ENCODE data around the gene BCAS3.

BCAS3 gene

DNA sequence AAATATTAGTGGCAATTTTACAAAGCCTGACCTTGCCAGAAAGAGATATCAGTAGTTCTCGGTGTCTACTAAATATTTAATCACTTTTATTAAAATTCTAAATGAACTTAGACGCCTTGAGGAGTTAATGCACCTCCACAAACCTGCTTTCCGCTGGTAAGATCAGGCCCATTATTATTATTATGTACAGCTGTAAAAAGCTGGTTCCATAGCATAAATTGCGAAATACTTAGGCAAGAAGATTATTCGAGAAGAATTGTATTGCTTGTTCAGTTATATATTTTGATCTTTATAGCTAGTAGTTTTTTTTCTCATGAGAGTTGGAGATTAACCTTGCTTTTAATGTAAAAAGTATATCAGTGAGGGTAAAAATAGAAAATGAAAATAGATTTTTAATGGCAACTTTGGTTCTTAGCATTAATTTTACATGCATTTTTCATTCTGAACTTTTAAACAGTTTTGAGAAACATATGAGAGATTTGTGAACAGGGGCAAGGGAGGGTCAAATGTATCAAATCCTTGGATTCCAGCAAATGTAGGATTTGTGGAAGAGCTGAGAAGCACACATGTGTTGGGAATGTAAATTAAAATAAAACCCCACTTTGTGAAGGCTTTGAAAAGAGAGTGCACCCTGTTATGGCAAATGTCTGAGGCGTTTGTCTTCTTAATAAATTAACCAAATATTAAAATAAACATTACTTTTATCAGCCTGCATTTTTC is 471.6 kb downstream of the BCAS3 start:
- TF ChIP-seq CTCF (IDR thresholded peaks at IDR 0.05; ENCODE audit: control extremely low read depth, extremely low read depth, low read depth, missing control alignments), result no peak
- CTCF ChIA-PET, result interaction anchor here (1.3 to 1.4 kb wide), 2 partner anchors 13 to 38 kb away, joined by 3 read pairs; no protein-coding TSS in a partner anchor
- no peak for DNase-seq (ENCODE audit: extremely low spot score)
- POLR2A ChIA-PET, result no interaction called here

DNA sequence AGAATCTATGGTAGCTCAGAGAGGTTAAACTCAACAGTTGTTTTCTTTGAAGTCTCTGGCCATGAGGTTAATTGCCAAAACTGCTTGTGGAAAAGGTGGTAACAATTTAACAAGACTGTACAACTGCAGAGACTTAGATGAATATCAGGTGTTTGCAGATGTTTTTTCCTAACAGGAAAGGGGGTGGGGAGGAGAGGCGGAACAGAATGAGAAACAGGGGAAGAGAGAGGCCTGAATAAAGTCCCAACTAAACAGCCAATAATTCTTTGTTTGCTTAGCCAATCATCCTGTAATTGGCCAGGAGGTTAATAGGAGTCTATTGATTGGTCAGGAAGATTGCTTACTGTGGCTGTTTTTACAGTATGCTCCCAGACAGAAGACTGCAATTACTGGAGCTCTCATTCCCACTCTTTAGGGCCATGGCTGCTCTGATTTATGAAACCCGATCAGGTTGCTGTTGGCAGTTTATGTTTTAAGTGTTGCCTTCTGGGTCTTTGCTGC is 472.3 kb downstream of the BCAS3 start:
- ChIA-PET CTCF (interaction anchor here (1.3 kb wide), 1 partner anchor 38 kb away, joined by 3 read pairs; no protein-coding TSS in a partner anchor), POLR2A (no interaction called here)
- DNase-seq (ENCODE audit: extremely low spot score), result no peak
- no peak for TF ChIP-seq CTCF (IDR thresholded peaks at IDR 0.05; ENCODE audit: control extremely low read depth, extremely low read depth, low read depth, missing control alignments)

DNA sequence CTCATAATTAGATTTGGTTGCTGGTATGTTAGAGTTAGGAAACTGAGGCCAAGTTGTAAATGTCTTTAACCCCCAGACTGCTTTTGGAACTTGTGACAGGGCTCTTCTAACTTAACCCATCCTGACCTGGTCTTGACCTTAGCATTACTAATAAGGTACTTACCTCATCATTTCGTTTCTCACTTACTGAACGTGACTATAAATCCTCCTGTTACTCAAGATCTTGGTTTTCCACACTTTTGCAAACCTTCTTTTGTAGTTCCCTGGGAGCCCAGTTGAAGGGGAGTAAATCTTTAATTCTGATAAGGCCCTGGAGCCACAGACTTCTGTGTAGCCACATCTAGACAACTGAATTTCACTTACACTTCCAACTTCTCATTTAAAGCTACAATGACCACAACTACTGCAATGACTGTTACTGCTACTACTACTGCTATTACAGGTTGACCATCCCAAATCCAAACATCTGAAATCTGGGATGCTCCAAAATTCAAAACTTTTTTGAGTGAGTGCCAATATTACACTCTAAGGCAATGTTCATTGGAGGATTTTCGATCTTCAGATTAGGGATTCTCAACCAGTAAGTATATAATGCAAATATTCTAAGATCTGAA is 473.1 kb downstream of the BCAS3 start:
- ChIA-PET POLR2A (no interaction called here), CTCF (interaction anchor here (1.3 kb wide), 1 partner anchor 37 kb away, joined by 3 read pairs; no protein-coding TSS in a partner anchor)
- no peak for DNase-seq (ENCODE audit: extremely low spot score)
- TF ChIP-seq CTCF (IDR thresholded peaks at IDR 0.05; ENCODE audit: control extremely low read depth, extremely low read depth, low read depth, missing control alignments), result no peak

- no peak for TF ChIP-seq CTCF (IDR thresholded peaks at IDR 0.05; ENCODE audit: control extremely low read depth, extremely low read depth, low read depth, missing control alignments)
- no peak for DNase-seq (ENCODE audit: extremely low spot score)
- CTCF ChIA-PET, result no interaction called here
- POLR2A ChIA-PET, result no interaction called here
Observed at GRCh38 chr17:61152898-61153297, 475.2 kb downstream of the BCAS3 start.

- ChIA-PET CTCF (interaction anchor here (0.6 kb wide), 2 partner anchors 23 to 180 kb away, joined by 3 read pairs; no protein-coding TSS in a partner anchor), POLR2A (no interaction called here)
- no peak for TF ChIP-seq CTCF (IDR thresholded peaks at IDR 0.05; ENCODE audit: control extremely low read depth, extremely low read depth, low read depth, missing control alignments)
- no peak for DNase-seq (ENCODE audit: extremely low spot score)
Observed at GRCh38 chr17:61155590-61156237, 478.1 kb downstream of the BCAS3 start.

DNA sequence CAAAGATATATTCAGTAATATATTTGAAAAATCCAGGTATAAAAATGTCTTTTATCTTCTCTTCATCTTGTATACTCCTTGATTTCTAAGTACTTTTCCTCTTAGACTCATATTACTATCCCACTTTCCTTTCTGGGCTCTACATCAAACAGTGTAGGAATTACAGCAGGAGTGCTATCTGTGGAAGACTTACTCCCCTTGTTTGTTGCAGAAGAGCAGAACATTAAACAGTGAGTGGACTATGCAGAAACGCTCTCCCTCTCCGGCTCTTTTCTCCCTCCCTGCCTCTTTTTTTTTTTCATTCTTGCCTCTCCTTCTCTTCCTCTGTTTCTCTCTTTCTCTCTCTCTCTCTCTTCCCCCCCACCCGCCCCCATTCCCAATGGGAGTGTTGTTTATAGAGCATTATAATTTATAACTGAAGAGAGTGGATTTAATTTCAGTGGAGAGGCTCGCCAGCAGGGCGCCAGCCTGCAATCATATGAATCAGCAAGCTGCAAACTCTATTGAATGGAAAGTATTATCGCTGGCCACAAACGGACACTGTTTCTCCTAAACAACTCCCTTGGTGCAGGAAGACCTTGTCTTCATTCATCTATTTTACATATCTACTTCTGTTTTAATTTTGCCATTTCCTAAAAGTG is 479.7 kb downstream of the BCAS3 start:
- ChIA-PET CTCF (no interaction called here), POLR2A (no interaction called here)
- DNase-seq (ENCODE audit: extremely low spot score), result no peak
- TF ChIP-seq CTCF (IDR thresholded peaks at IDR 0.05; ENCODE audit: control extremely low read depth, extremely low read depth, low read depth, missing control alignments), result no peak
